ENCODE data around the gene LRP2.

GRCh38 chr2:169259402-169259801, 102.9 kb downstream of the LRP2 start:
- TF ChIP-seq, protein P1, sequence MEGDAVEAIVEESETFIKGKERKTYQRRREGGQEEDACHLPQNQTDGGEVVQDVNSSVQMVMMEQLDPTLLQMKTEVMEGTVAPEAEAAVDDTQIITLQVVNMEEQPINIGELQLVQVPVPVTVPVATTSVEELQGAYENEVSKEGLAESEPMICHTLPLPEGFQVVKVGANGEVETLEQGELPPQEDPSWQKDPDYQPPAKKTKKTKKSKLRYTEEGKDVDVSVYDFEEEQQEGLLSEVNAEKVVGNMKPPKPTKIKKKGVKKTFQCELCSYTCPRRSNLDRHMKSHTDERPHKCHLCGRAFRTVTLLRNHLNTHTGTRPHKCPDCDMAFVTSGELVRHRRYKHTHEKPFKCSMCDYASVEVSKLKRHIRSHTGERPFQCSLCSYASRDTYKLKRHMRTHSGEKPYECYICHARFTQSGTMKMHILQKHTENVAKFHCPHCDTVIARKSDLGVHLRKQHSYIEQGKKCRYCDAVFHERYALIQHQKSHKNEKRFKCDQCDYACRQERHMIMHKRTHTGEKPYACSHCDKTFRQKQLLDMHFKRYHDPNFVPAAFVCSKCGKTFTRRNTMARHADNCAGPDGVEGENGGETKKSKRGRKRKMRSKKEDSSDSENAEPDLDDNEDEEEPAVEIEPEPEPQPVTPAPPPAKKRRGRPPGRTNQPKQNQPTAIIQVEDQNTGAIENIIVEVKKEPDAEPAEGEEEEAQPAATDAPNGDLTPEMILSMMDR (IDR thresholded peaks at IDR 0.05; ENCODE audit: poor library complexity) = no peak
- TF ChIP-seq EZH2 (IDR thresholded peaks at IDR 0.05; ENCODE audit: borderline replicate concordance) (no peak), EZH2phosphoT487 (IDR thresholded peaks at IDR 0.05; ENCODE audit: low read depth, severe bottlenecking, unreplicated experiment) (no peak)

Measured in hepatocyte (in vitro differentiated cells).